ENCODE results near the gene RNF31. TPM values are rescaled to one million over a fixed set of nuclear protein-coding genes. Genes with fewer than 3 reads are reported as not detected.

Gene RNF31
- total and polyA plus RNA-seq, 4 donors = 31.7 to 82.4 (median 61.4) TPM

DNA sequence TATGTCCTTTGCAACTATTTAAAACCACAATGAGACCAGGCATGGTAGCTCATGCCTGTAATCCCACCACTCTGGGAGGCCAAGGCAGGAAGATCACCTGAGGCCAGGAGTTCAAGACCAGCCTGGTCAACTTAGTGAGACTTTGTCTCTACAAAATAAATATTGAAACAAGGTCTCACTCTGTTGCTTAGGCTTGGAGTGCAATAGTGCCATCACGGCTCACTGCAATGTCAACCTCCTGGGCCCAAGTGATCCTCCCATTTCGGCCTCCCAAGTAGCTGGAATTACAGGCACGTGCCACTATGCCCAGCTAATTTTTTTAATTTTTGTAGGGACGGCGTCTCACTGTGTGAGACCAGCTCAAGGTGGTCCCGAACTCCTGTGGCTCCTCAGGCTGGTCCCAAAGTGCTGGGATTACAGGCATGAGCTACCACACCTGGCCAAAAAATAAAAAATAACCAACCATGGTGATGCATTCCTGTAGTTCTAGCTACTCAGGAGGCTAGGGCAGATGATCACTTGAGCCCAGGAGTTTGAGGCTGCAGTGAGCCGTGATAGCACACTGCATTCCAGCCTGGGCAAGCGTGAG lies 17.8 kb upstream of the RNF31 start:
- Histone ChIP-seq H3K9ac (ENCODE audit: insufficient read depth in 1 of 2, low read length in 2 of 2) (no peak overlapping the region), H3K4me1 (ENCODE audit: control insufficient read depth in 5 of 5, insufficient read depth in 5 of 5, low read length in 5 of 5) (peaks cover 0 to 5% (median 4%) of the 10 kb centered on the region in 5 donors), H3K27ac (ENCODE audit: low read depth in 1 of 2, low read length in 1 of 2) (no peak overlapping the region), H3K9me3 (ENCODE audit: control insufficient read depth in 4 of 4, insufficient read depth in 3 of 4, low read length in 3 of 4) (no peaks in the 10 kb centered on the region), H3K27me3 (ENCODE audit: control insufficient read depth in 3 of 3, insufficient read depth in 3 of 3, low read length in 2 of 3) (no peaks in the 10 kb centered on the region), H3K36me3 (ENCODE audit: control insufficient read depth in 4 of 4, insufficient read depth in 4 of 4, low read length in 4 of 4) (peaks cover 0 to under 1% (median 0%) of the 10 kb centered on the region in 4 donors), H3K4me3 (no peak overlapping the region)
- 96 to 99% methylated on average over 8 of the region's 8 CpGs for WGBS, 2 donors
- DNase-seq = no peak
- TF ChIP-seq, protein P1, sequence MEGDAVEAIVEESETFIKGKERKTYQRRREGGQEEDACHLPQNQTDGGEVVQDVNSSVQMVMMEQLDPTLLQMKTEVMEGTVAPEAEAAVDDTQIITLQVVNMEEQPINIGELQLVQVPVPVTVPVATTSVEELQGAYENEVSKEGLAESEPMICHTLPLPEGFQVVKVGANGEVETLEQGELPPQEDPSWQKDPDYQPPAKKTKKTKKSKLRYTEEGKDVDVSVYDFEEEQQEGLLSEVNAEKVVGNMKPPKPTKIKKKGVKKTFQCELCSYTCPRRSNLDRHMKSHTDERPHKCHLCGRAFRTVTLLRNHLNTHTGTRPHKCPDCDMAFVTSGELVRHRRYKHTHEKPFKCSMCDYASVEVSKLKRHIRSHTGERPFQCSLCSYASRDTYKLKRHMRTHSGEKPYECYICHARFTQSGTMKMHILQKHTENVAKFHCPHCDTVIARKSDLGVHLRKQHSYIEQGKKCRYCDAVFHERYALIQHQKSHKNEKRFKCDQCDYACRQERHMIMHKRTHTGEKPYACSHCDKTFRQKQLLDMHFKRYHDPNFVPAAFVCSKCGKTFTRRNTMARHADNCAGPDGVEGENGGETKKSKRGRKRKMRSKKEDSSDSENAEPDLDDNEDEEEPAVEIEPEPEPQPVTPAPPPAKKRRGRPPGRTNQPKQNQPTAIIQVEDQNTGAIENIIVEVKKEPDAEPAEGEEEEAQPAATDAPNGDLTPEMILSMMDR (IDR thresholded peaks at IDR 0.05; ENCODE audit: control extremely low read depth, extremely low read depth) = no peak
- ATAC-seq (ENCODE audit: insufficient read depth, low FRiP score) = no peak

DNA sequence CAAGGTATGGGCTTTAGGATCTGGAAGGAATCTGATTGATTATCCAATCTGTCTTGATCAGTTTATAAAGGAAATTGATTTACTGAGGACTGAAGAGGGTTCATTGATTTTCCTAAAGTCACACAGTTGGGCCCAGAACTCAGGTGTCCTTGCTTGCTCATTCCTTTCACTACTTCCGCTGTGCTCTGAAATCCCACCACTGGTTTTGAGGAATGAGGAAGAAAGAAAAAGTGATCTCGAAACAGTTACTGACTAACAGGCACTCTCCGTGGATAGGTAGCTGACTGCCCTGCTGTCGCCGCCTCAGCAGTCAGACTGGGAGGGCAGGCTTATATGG lies 16.9 kb upstream of the RNF31 start, which contains the start of gene FITM1:
FITM1 (plus strand) TSS at position 280 of the 337 bp plus-strand sequence. CDS start 905 bp downstream, outside the sequence.
- no peak within 1 kb of the TSS for H3K9ac ChIP-seq (ENCODE audit: insufficient read depth in 1 of 2, low read length in 2 of 2)
- TF ChIP-seq, protein P1 (IDR thresholded peaks at IDR 0.05; ENCODE audit: control extremely low read depth, extremely low read depth) = no peak
- ATAC-seq (ENCODE audit: insufficient read depth, low FRiP score) (no peak), DNase-seq (no peak)
- H3K9me3 ChIP-seq (ENCODE audit: control insufficient read depth in 4 of 4, insufficient read depth in 3 of 4, low read length in 3 of 4) = no peaks in the 10 kb centered on the region
- peak within 1 kb of the TSS; percentile 81 to 93 for H3K27ac ChIP-seq (ENCODE audit: low read depth in 1 of 2, low read length in 1 of 2)
- H3K4me1 ChIP-seq (ENCODE audit: control insufficient read depth in 5 of 5, insufficient read depth in 5 of 5, low read length in 5 of 5) = peaks cover 0 to 6% (median 4%) of the 10 kb centered on the region in 5 donors
- H3K36me3 ChIP-seq (ENCODE audit: control insufficient read depth in 4 of 4, insufficient read depth in 4 of 4, low read length in 4 of 4) = no peaks in the 10 kb centered on the region
- no peaks in the 10 kb centered on the region for H3K27me3 ChIP-seq (ENCODE audit: control insufficient read depth in 3 of 3, insufficient read depth in 3 of 3, low read length in 2 of 3)
- 75 to 92% methylated on average over 5 of the region's 5 CpGs for WGBS, 2 donors
- H3K4me3 ChIP-seq = no peak within 1 kb of the TSS

DNA sequence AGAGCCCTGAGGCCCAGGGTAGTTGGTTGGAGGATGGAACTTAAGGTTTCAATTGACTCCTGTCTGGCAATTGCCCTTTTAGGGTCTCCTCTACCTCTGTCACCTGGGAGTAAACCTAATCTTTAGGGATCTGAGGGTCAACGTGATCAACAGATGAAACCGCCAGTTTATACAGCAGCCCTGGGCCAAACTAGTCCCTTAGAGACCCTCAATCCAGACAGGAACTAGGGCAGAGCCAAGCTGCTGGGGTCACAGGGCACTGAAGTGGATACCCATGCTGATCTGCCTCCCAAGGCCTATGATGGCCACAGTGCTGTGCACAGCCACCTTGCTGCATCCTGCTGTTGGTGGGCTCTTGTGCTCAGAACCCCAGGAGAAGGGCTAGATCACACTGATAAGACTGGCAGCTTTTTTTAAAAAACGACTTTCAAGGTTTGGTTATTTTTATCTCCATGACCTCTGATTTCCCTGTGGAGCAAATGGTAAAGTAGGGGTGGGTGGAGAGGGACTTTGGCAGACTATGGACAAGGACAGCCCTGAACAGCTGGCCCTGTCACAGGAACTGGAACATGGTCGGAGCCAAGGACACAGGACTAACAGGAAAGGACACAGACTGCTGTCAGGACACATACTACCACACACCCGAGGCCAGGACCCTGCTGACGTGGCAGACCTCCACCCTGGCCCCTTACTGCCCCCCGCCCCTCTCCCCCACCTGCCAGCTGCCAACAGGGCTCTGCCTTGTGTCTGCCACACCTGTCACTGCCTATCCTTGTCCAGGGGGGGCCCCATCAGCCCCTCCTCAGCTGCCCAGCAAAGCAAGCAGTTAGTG lies 16.4 kb upstream of the RNF31 start:
- Histone ChIP-seq H3K4me1 (ENCODE audit: control insufficient read depth in 5 of 5, insufficient read depth in 5 of 5, low read length in 5 of 5) (peaks cover 0 to 8% (median 4%) of the 10 kb centered on the region in 5 donors), H3K9me3 (ENCODE audit: control insufficient read depth in 4 of 4, insufficient read depth in 3 of 4, low read length in 3 of 4) (no peaks in the 10 kb centered on the region), H3K9ac (ENCODE audit: insufficient read depth in 1 of 2, low read length in 2 of 2) (no peak overlapping the region), H3K36me3 (ENCODE audit: control insufficient read depth in 4 of 4, insufficient read depth in 4 of 4, low read length in 4 of 4) (no peaks in the 10 kb centered on the region), H3K27me3 (ENCODE audit: control insufficient read depth in 3 of 3, insufficient read depth in 3 of 3, low read length in 2 of 3) (no peaks in the 10 kb centered on the region), H3K4me3 (no peak overlapping the region), H3K27ac (ENCODE audit: low read depth in 1 of 2, low read length in 1 of 2) (peak overlapping the region; percentile 21 to 93)
- ATAC-seq (ENCODE audit: insufficient read depth, low FRiP score) (no peak), DNase-seq (peak in 2 of 3 donors; percentile 45 to 59)
- TF ChIP-seq, protein P1 (IDR thresholded peaks at IDR 0.05; ENCODE audit: control extremely low read depth, extremely low read depth) = no peak
- 56 to 77% methylated on average over 7 of the region's 7 CpGs for WGBS, 2 donors

All from lung (tissue), 12 donors.